ENCODE measurements around the gene BCORL1.

Gene BCORL1

GRCh38 chrX:129982300-129983251 lies at the start of gene BCORL1:
TSS of gene BCORL1 (plus strand) at chrX:129982635. CDS start at chrX:130005232, 22,597 bp downstream.
- DNase-seq (ENCODE audit: low read depth in 2 of 2), result peak; percentile 59 to 72

GRCh38 chrX:129932821-129933321 lies 49.6 kb upstream of the BCORL1 start:
- no peak for DNase-seq (ENCODE audit: low read depth in 2 of 2)

GRCh38 chrX:129933700-129934099 lies 48.7 kb upstream of the BCORL1 start:
- DNase-seq (ENCODE audit: low read depth in 2 of 2), result no peak

GRCh38 chrX:129934461-129934860 lies 48.0 kb upstream of the BCORL1 start:
- no peak for DNase-seq (ENCODE audit: low read depth in 2 of 2)

GRCh38 chrX:129934952-129935351 lies 47.5 kb upstream of the BCORL1 start:
- no peak for DNase-seq (ENCODE audit: low read depth in 2 of 2)

- DNase-seq (ENCODE audit: low read depth in 2 of 2), result no peak
Observed at GRCh38 chrX:129938081-129938480, 44.4 kb upstream of the BCORL1 start.

GRCh38 chrX:129939986-129940385 lies 42.4 kb upstream of the BCORL1 start:
- DNase-seq (ENCODE audit: low read depth in 2 of 2), result no peak

GRCh38 chrX:129940721-129941120 lies 41.7 kb upstream of the BCORL1 start:
- DNase-seq (ENCODE audit: low read depth in 2 of 2), result no peak

- no peak for DNase-seq (ENCODE audit: low read depth in 2 of 2)
Observed at GRCh38 chrX:129945131-129945530, 37.3 kb upstream of the BCORL1 start.

GRCh38 chrX:129953334-129953648 lies 29.1 kb upstream of the BCORL1 start:
- no peak for DNase-seq (ENCODE audit: low read depth in 2 of 2)

- no peak for DNase-seq (ENCODE audit: low read depth in 2 of 2)
Observed at GRCh38 chrX:129953881-129954280, 28.6 kb upstream of the BCORL1 start.

GRCh38 chrX:129954804-129955203 lies 27.6 kb upstream of the BCORL1 start:
- no peak for DNase-seq (ENCODE audit: low read depth in 2 of 2)

GRCh38 chrX:129955682-129956081 lies 26.8 kb upstream of the BCORL1 start:
- no peak for DNase-seq (ENCODE audit: low read depth in 2 of 2)

- no peak for DNase-seq (ENCODE audit: low read depth in 2 of 2)
Observed at GRCh38 chrX:129956145-129956544, 26.3 kb upstream of the BCORL1 start.

- DNase-seq (ENCODE audit: low read depth in 2 of 2), result no peak
Observed at GRCh38 chrX:129956765-129957164, 25.7 kb upstream of the BCORL1 start.

GRCh38 chrX:129957241-129958082 lies 25.0 kb upstream of the BCORL1 start:
- DNase-seq (ENCODE audit: low read depth in 2 of 2), result no peak

- DNase-seq (ENCODE audit: low read depth in 2 of 2), result no peak
Observed at GRCh38 chrX:129958083-129958465, 24.4 kb upstream of the BCORL1 start.

GRCh38 chrX:129958814-129959492 lies 23.5 kb upstream of the BCORL1 start:
- DNase-seq (ENCODE audit: low read depth in 2 of 2), result no peak

- DNase-seq (ENCODE audit: low read depth in 2 of 2), result no peak
Observed at GRCh38 chrX:129959493-129959832, 23.0 kb upstream of the BCORL1 start.

GRCh38 chrX:129961180-129962083 lies 21.0 kb upstream of the BCORL1 start:
- DNase-seq (ENCODE audit: low read depth in 2 of 2), result no peak

- DNase-seq (ENCODE audit: low read depth in 2 of 2), result no peak
Observed at GRCh38 chrX:129963729-129964128, 18.7 kb upstream of the BCORL1 start.
